HFFc6 (cell line): Measurements from ENCODE around the gene KCND3. TPM values are rescaled to one million over a fixed set of nuclear protein-coding genes. Genes with fewer than 3 reads are reported as not detected.

Experiments used
- DNase-seq: peaks from one replicate; pipeline ENCODE4 v3.0.0-alpha.2; 2018
- H3K27ac Mint-ChIP-seq: 2 replicates; pipeline ENCODE4 v1.8.0; 2020; ENCODE audit warnings: mild to moderate bottlenecking, mixed read lengths
- H3K27me3 Mint-ChIP-seq: 2 replicates; pipeline ENCODE4 v1.8.0; 2021; ENCODE audit warnings: mild to moderate bottlenecking, moderate library complexity, mixed read lengths; ENCODE audit not compliant: insufficient read depth
- H3K36me3 Mint-ChIP-seq: 2 replicates; pipeline ENCODE4 v1.8.0; 2021; ENCODE audit warnings: low read depth, mixed read lengths
- H3K4me1 Mint-ChIP-seq: 2 replicates; pipeline ENCODE4 v1.8.0; 2020; ENCODE audit warnings: low read depth, mixed read lengths
- H3K4me3 Mint-ChIP-seq: 2 replicates; pipeline ENCODE4 v1.8.0; 2020; ENCODE audit warnings: mild to moderate bottlenecking, moderate library complexity, mixed read lengths
- H3K9me3 Mint-ChIP-seq: 2 replicates; pipeline ENCODE4 v1.8.0; 2020; ENCODE audit warnings: mild to moderate bottlenecking, mixed read lengths
- CTCF ChIP-seq: fragments of 200-600 bp; sonication (generic); IDR thresholded peaks from 2 replicates; pipeline ENCODE4 v1.5.0; 2021; ENCODE audit warnings: antibody characterized with exemption, mild to moderate bottlenecking
- total RNA-seq, 6 experiments: library from RNA; stranded (reverse); fragmentation: NEBNext Ultra II Directional; extraction: Animal tissue kit (Norgen Biotek cat#: 25700); gene quantifications; 2 replicates in 1 of 6; 3 replicates in 5 of 6; pipeline ENCODE4 v1.2.3, GENCODE V29; 2021

The KCND3 gene
- total RNA-seq, 6 experiments from 2014 or later: 0.09 to 0.47 (median 0.12) TPM

GRCh38 chr1:111911776-111912515, 77.5 kb downstream of the KCND3 start:
- DNase-seq: no peak
- Mint-ChIP-seq H3K4me1 (no peaks in the 10 kb centered on the region), H3K36me3 (no peaks in the 10 kb centered on the region), H3K4me3 (no peak overlapping the region), H3K27me3 (peaks cover 12% of the 10 kb centered on the region; the same call in 1 of the 2 replicates), H3K27ac (no peak overlapping the region), H3K9me3 (no peaks in the 10 kb centered on the region)
- no peak for TF ChIP-seq CTCF

GRCh38 chr1:111911061-111911460, 78.4 kb downstream of the KCND3 start:
- H3K27me3 Mint-ChIP-seq: peaks cover 14% of the 10 kb centered on the region; the same call in 1 of the 2 replicates
- no peaks in the 10 kb centered on the region for H3K36me3 Mint-ChIP-seq
- no peaks in the 10 kb centered on the region for H3K4me1 Mint-ChIP-seq
- no peak for TF ChIP-seq CTCF
- H3K4me3 Mint-ChIP-seq: no peak overlapping the region
- DNase-seq: no peak
- H3K27ac Mint-ChIP-seq: no peak overlapping the region
- H3K9me3 Mint-ChIP-seq: no peaks in the 10 kb centered on the region

GRCh38 chr1:111909030-111909429, 80.4 kb downstream of the KCND3 start:
- peaks cover 15% of the 10 kb centered on the region; the same call in 1 of the 2 replicates for H3K27me3 Mint-ChIP-seq

GRCh38 chr1:111908011-111908621, 81.4 kb downstream of the KCND3 start:
- Mint-ChIP-seq H3K4me1 (peaks cover 5% of the 10 kb centered on the region; the same call in 1 of the 2 replicates), H3K27me3 (peaks cover 15% of the 10 kb centered on the region; the same call in 1 of the 2 replicates), H3K4me3 (no peak overlapping the region), H3K36me3 (no peaks in the 10 kb centered on the region), H3K27ac (no peak overlapping the region), H3K9me3 (no peaks in the 10 kb centered on the region)
- DNase-seq: no peak
- no peak for TF ChIP-seq CTCF

More at GRCh38 chr1:111909030-111909429, 80.4 kb downstream of the KCND3 start:
- H3K4me1 Mint-ChIP-seq: peaks cover 5% of the 10 kb centered on the region; the same call in 1 of the 2 replicates
- no peaks in the 10 kb centered on the region for H3K9me3 Mint-ChIP-seq
- DNase-seq: no peak
- TF ChIP-seq CTCF: no peak
- no peaks in the 10 kb centered on the region for H3K36me3 Mint-ChIP-seq
- H3K4me3 Mint-ChIP-seq: no peak overlapping the region
- no peak overlapping the region for H3K27ac Mint-ChIP-seq

GRCh38 chr1:111907321-111907720, 82.1 kb downstream of the KCND3 start:
- Mint-ChIP-seq H3K27me3 (peaks cover 15% of the 10 kb centered on the region; the same call in 1 of the 2 replicates), H3K36me3 (no peaks in the 10 kb centered on the region), H3K4me3 (no peak overlapping the region), H3K4me1 (peaks cover 5% of the 10 kb centered on the region; the same call in 1 of the 2 replicates), H3K27ac (no peak overlapping the region), H3K9me3 (no peaks in the 10 kb centered on the region)
- no peak for TF ChIP-seq CTCF
- no peak for DNase-seq
